ENCODE results near the gene TMPRSS11F.
"Not testable (repeated sequence)": the region's sequence is repeated elsewhere in the genome, so short reads cannot be mapped to it uniquely, and the experiment has no call there.

TMPRSS11F gene

DNA sequence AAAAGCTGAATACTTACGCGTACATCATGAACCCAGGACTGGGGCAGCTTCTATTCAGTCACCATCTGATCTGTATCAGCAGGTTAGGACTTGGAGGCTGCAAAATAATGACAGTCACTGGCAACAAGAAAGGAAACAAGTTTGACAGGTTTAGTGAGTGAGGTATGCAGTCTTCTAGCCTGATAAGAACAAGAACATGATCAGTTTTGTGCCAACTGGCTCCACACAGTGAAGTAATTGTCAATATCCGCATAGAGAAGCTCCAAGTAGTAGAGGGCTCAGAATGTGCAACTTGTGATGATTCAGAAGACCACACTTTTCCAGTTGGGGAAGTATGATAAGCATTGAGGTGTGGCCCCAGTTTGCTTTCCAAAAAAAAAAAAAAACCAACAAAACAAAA lies at the start of gene TMPRSS11F:
TMPRSS11F (minus strand) TSS at position 77 of the 400 bp plus-strand sequence; CDS start at position 28, 49 bp downstream.
- DNase-seq = no peak

- DNase-seq = no peak
These were observed 47.2 kb upstream of the TMPRSS11F start for GRCh38 chr4:68176904-68177303.

DNA sequence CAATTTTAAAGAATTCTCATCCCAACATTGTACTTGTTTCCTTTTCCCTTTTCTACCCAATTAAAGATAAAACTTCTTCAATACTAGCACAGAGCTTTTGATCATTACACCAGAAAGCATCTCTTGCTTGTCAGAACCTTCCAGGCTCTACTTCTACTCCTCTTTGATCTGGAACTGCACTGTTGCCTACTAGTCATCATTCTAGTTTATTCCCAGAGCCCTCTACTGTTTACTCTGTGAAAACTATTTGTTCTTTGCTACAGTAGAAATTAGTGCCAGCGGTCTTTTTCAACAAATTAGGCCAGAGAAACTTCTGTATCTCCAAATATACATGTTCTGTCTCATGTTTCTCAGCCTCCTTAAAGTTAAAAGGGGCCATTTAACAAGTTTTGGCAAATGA lies 46.8 kb upstream of the TMPRSS11F start:
- DNase-seq = no peak

GRCh38 chr4:68175562-68176155 lies 46.0 kb upstream of the TMPRSS11F start:
- peak in 2 of 6 experiments; percentile 11 to 12 for DNase-seq

DNA sequence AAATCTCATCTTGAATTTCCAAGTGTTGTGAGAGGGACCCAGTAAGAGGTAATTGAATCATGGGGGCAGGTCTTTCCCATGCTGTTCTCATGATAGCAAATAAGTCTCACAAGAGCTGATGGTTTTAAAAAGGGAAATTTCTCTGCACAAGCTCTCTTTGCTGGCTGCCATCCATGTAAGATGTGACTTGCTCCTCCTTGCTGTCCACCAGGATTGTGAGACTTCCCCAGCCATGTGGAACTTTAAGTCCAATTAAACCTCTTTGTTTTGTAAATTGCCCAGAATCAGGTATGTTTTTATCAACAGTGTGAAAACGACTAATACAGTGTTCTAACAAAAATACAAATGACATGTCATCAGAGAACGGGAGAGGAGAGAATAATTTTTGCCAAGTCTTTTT lies 44.7 kb upstream of the TMPRSS11F start:
- DNase-seq = not testable (repeated sequence)

GRCh38 chr4:68172147-68172546 lies 42.5 kb upstream of the TMPRSS11F start:
- not testable (repeated sequence) for DNase-seq

- no peak for DNase-seq
These were observed 38.0 kb upstream of the TMPRSS11F start for GRCh38 chr4:68167706-68168105.

GRCh38 chr4:68167166-68167565 lies 37.5 kb upstream of the TMPRSS11F start:
- no peak for DNase-seq

DNA sequence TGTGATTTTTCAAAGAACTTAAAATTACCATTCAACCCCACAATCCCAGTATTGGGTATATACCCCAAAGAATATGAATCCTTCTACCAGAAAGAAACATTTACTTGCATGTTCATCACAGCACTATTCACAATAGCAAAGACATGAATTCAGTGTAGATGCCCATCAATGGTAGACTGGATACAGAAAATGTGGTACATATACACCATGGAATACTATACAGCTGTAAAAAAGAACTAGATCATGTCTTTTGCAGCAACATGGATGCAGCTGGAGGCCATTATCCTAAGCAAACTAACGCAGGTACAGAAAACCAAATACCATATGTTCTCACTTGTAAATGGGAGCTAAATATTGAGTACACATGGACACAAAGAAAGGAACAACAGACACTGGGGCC lies 34.1 kb upstream of the TMPRSS11F start:
- no peak for DNase-seq

GRCh38 chr4:68162196-68162595 lies 32.5 kb upstream of the TMPRSS11F start:
- no peak for DNase-seq

- no peak for DNase-seq
These were observed 22.7 kb upstream of the TMPRSS11F start for GRCh38 chr4:68152411-68152810.

DNA sequence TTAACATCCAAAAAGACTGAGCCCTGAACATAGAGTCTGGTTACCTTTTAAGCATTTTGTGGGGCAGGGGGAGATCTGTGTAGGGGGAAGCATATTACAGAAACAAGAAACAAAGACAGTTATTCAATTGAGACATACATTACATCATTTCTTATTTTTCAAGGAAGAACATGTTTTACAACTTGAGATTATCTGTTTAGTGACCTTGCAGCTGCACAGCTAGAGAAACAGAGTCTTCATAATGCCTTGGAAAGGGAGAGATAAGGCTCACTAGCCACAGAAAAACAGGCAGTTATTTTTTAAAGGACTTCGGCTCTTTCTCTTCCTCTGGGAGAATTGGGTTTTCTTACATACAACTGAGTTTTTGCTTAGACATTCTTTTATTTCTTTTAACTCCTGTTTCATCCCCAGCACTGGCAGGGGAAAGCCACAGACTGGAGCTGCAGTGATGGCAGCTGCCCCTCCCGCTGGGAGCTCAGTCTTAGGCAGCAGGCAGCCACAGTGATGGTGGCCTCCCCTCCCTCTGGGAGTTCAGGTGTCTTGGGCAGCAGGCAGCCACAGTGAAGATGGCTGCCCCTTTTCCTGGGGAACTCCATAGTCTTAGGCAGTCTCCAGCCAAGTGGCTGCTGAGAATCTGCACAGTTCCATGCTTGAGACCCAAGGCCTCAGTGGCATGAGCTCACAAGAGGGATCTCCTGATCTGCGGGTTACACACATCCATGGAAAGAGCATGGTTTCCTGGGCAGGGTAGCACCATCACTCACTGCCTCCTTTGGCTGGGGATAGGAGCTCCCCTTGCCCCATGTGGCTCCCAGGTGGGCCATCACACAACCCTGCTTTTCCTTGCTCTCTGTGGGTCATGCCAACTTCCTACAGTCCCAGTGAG lies 19.4 kb upstream of the TMPRSS11F start:
- no peak for DNase-seq

- no peak for DNase-seq
These were observed 17.4 kb upstream of the TMPRSS11F start for GRCh38 chr4:68147079-68147478.

DNA sequence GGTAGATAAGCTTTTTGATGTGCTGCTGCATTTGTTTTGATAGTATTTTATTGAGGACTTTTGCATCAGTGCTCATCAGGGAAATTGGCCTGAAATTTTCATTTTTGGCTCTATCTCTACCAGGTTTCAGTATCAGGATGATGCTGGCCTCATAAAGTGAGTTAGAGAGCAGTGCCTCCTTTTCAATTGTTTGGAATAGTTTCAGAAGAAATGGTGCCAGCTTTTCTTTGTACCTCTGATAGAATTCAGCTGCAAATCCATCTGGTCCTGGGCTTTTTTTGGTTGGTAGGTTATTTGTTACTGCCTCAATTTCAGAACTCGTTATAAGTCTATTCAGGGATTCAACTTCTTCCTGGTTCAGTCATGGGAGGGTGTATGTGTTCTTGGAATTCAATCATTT lies 15.6 kb upstream of the TMPRSS11F start:
- no peak for DNase-seq

DNA sequence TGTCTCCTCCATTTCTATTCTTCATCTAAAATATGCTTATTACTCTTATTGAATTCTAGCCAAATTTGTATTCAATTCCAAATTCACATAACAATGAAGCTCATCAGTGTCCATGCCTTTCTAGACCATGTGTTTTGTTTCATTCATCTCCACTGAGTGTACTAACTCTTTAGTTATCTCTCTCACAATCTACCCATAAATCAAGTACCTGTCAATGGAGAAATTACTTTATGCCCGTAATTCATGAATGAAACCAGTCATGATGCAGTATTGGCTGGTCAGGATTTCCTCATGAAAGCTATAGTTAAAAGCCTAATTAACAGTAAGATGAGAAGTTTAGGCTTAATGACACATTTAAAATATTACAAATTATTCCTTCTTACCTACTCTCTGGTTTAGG lies 12.2 kb upstream of the TMPRSS11F start:
- no peak for DNase-seq

- no peak for DNase-seq
These were observed 2.7 kb upstream of the TMPRSS11F start for GRCh38 chr4:68132342-68132741.

GRCh38 chr4:68124262-68124661 lies 5.4 kb downstream of the TMPRSS11F start:
- DNase-seq = no peak

- no peak for DNase-seq
These were observed 6.1 kb downstream of the TMPRSS11F start for GRCh38 chr4:68123525-68123924.

DNA sequence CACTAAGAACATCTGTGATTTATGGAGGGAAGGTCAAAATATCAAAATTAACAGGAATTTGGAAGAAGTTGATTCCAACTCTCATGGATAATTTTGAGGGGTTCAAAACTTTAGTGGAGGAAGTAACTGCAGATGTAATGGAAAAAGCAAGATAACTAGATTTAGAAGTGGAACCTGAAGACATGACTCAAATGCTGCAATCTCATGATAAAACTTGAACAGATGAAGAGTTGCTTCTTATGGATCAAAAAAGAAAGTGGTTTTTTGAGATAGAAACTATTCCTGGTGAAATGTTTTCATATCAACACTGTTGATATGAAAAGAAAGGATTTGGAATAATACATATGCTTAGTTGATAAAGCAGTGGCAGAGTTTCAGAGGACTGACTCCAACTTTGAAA lies 9.7 kb downstream of the TMPRSS11F start:
- no peak for DNase-seq

DNA sequence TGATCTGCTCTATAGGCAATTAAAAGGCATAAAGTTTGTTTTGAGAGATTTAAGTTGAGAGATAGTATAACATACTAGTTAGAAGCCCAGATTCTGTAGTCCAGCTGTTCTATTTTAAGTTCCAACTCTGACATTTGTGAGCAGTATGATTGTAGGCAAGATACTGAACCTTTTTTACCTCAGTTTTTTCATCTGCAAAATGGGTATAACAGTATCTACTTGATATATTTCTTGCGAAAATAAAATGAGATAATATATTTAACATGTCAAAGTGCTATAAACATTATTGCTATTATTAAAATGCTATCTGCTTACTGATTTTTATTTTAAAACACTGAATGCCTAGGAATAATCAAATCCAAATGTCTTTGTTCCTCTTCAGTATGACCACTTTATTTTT lies 19.2 kb downstream of the TMPRSS11F start:
- DNase-seq = no peak

- no peak for DNase-seq
These were observed 19.8 kb downstream of the TMPRSS11F start for GRCh38 chr4:68109868-68110267.

DNA sequence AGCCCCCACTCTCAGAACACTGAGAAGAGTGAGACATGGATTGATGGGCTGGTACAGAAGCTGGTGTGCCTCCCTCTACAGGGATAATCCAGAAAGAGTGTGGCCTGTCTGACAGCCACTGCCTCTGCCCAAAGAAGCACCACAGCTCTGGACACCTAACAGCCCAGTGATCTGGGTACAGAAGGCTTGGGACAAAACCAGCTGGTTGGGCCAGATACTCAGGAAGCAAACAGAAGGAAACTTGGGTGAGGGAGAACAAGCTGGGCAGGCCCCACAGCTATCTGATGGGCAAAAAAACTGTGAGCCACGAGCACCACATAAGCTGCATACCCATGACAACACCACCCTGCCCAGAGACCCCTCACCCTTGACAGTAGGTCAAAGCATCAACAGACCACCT lies 46.9 kb downstream of the TMPRSS11F start:
- DNase-seq = no peak

DNA sequence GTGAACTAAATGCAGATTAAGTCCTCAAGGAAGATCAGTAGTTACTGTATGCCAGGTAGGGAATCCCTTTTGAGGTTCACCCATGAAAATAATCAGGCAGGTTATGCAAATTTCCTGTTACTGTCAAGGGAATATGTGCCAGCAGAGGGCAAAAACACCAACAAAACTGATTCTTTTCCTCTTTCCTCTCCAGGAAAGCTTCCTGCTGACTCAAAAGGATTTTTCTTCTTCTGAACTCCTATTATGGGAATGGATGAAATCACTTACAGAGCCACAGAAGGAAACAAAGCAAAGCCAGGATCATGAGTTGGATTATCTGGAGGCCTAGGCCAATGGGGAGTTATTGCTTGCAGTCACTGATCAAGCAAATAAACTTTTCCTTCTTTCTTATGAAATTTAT lies 49.7 kb downstream of the TMPRSS11F start:
- no peak for DNase-seq

DNA sequence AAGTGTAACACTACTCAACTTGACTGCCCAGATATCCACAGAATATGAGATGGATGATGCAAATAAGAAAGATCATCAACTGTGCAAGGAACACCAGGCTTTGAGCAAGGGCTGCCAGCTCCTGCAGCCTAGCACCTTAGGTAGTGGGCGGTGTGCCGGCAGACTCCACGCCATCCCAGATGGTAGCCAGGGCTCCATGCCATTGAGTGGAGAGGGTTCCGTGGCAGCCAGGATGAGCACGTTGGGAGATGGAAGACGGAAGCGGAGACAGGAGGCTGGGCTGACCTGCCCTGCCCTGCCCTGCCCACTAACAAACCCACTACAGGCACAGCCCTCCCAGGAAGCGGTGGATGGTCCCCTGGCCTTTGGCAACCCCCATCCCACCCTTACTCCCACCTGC lies 51.9 kb downstream of the TMPRSS11F start:
- DNase-seq = no peak

DNA sequence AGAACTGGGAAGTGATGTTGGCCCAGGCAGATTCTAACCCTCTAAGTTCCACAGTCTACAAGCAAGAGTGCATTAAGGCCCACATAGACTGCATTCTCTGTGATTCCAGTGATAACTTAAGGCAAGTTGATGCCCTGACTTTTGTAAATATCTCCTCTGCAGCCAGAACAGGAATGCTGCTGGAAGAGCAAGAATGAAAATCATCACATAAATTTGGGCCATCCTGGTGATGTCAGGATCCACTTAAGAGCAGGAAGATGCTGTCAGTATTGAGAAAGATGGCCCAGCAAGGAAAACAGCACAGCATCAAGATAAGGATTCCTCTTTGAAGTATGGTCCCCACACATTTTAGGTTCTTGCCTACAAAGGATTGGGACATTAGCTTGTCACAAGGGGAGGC lies 52.4 kb downstream of the TMPRSS11F start:
- no peak for DNase-seq
